MV-4-11 (cell line): ENCODE results near the gene GLIPR1.
"Not testable (repeated sequence)": the region's sequence is repeated elsewhere in the genome, so short reads cannot be mapped to it uniquely, and the experiment has no call there.

Experiments
- DNase-seq: peaks from one replicate; lab custom pipeline; 2025; lab: John Stamatoyannopoulos, UW

Gene GLIPR1

DNA sequence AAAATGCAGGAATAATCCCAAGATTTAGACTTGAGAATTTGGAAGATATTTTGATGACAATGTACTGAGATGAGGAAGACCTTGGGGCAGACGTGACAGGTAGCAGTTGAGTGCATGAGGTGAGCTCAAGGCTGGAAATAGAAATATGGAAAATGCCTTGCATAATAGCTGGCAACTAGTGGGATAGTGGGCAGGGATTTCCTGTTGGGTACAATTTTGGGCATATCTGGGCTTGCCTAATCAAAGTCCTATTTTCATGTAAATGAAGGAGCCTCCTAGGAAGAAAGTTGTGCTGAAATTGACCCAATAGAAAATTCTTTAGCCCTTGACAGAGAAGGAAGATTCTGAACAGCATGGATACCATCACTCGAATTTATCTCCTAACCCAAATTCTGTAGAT is 6.4 kb upstream of the GLIPR1 start:
- no peak for DNase-seq

- DNase-seq, result no peak
These were observed 4.5 kb upstream of the GLIPR1 start for GRCh38 chr12:75476071-75476470.

DNA sequence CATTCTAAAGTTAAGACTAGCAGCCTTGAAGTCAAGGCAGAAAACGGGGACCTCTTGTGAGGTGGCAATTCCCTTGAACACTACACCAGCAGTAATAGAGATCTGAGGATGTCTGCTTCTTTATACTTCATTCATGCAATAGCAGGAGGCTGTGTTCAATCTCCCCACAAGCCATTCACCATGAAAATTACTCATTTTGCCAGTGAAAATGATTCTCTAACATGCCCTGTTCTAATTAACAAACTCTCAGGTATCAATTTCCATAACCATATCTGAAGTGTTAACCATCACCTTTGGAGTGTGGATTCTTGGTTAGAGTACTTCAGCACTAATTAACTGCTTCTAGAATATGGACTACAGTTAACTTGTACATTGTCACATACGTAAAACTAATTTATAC is 3.4 kb upstream of the GLIPR1 start:
- no peak for DNase-seq

GRCh38 chr12:75478116-75478794 is 2.3 kb upstream of the GLIPR1 start:
- peak; percentile 95 for DNase-seq

- DNase-seq, result peak; percentile 43
These were observed 543 bp upstream of the GLIPR1 start for GRCh38 chr12:75479963-75480461.

DNA sequence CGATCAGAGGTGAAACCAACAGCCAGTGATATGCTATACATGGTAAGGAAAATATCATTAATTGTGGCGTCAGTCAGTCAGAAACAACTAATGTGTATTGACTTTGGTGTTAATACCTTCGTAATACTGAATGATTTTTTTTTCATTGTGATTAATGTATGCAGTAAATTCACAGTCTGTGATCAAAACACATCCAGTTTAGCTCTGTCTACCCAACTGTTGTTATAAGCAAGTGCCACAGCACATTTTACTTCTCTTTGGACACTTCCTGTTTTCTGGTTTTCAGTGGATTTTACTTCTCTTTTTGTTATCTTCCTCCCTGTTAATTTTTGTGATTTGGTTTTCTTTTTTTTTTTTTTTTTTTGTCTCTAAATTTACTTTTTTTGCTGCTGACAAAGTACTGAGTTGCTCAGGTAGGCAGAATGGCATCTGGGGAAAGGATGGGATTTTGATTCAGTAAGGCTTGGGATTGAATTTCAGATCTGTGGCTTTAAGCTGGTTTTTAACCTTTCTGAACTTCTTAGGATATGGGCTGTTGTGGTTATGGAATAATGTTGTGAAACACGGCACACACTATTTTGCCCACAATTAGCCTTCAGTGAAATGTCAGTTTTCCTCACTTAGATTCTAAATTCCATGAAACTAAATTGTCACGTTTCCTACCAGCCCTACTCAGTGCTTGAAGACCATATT is 604 bp downstream of the GLIPR1 start:
- peak; percentile 88 for DNase-seq

- DNase-seq, result peak; percentile 47
These were observed 1.2 kb downstream of the GLIPR1 start for GRCh38 chr12:75481774-75482173.

GRCh38 chr12:75482646-75483045 is 2.1 kb downstream of the GLIPR1 start:
- DNase-seq, result peak; percentile 10

DNA sequence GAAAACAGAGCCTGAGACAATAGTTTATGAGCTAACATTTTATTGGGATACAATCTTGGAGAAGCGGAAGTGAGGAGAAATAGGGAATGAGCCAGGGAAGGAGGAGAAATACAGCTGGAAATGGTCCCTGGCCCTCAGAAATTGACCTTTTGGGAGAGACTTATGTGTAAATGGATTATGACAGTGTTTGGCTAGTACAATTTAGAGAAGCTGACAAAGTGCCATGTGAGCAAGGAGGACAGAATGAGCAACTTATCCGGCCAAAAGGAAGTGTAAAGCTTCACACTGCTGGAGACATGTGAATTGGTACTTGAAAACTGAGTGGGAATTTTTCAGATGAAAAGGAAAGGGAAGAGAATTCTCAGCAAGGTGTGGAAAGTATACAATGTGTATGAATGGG is 2.9 kb downstream of the GLIPR1 start:
- no peak for DNase-seq

DNA sequence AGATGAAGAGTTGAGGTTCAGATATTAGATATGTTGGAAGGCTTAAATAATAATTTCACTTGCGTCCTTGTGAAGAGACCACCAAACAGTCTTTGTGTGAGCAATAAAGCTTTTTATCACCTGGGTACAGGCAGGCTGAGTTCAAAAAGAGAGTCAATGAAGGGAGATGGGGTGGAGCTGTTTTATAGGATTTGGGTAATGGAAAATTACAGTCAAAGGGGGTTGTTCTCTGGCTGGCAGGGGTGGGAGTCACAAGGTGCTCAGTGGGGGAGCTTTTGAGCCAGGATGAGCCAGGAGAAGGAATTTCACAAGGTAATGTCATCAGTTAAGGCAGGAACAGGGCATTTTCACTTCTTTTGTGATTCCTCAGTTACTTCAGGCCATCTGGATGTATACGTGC is 3.9 kb downstream of the GLIPR1 start:
- DNase-seq, result not testable (repeated sequence)

DNA sequence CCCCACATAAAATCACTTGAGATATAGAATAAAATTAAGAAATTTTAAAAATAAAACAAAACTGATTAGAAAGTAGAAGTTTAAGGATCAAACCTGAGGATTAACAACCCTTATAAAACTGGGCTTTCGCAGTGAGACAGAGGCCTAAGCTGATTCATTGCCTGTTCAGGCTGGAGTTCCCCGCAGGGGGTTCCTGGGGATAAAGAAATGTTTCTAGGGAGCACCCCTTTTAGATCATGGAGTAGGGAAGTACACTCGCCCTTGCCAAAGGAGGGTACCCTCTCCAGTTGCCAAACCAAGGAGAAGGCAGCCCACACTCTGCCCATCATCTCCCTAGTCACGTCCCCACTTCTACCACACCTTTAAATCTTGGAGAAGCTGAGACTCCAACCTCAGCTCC is 6.8 kb downstream of the GLIPR1 start:
- no peak for DNase-seq

- DNase-seq, result peak; percentile 56
These were observed 8.0 kb downstream of the GLIPR1 start for GRCh38 chr12:75488553-75488952.

- DNase-seq, result no peak
These were observed 8.6 kb downstream of the GLIPR1 start for GRCh38 chr12:75489187-75489586.

- DNase-seq, result peak; percentile 22
These were observed 9.2 kb downstream of the GLIPR1 start for GRCh38 chr12:75489613-75490210.

- DNase-seq, result no peak
These were observed 10.6 kb downstream of the GLIPR1 start for GRCh38 chr12:75491169-75491568.

DNA sequence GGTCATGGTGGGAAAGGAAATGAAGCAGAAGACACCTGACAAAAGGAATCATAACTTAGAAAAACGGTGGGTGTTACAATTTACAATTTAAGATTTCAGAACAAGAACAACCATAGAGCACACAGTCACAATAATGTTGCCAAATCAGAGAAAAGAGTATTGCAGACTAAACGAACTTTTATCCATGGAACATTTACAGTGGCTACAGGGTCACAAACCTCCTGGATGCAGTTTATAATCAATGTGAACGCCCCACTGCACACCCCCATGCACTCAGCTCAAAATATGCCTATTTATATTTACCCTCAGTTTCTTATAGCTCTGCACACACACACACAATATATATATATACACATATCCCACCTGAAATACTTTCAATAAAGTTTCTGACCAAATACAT is 22.9 kb downstream of the GLIPR1 start:
- no peak for DNase-seq

DNA sequence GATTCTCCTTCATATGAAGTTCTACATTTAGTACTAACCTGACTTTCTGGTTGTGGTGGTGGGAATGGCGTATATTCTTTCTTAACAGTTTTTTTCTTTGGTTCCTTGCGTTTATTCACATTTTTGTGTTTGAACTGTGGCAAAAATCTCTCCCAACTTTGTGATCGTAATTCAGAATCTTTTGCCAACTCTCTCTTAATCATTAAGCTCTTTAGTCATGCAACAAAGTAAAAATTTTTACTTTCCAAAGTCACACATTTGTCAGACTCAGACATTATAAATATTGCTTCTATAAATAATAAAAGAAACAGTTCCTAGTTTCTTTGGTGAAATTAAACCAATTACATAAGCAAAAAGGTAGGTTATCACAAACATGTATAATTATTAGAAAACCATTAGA is 23.3 kb downstream of the GLIPR1 start:
- DNase-seq, result no peak

DNA sequence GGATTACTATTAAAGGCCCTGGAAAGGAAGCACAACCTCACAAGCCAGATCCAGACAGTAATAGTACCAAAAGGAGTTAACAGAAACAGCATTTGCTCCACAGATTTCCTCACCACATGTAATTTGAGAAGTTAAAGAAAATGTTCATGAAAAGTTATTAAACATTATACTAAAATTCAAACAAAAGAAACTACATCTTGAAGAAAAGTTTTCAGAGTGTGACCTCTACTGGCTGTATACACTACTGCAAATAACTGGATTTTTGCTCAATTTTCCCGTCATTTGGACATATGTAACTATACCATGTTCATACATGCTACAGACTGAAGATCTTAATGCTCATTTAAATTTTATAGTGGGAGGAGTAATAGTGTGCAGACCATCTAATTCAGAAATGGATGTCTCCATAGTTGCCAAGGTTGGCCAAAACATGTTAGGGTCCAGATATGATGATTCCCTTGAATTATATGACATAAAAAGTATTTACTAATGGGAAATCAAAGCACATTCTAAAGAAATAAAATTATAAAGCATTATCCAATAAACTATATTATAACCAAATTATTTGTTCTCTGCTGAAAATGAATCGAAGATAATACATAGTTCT is 25.3 kb downstream of the GLIPR1 start:
- DNase-seq, result peak; percentile 13

GRCh38 chr12:75507086-75507485 is 26.5 kb downstream of the GLIPR1 start:
- no peak for DNase-seq

- DNase-seq, result no peak
These were observed 27.6 kb downstream of the GLIPR1 start for GRCh38 chr12:75508159-75508558.

DNA sequence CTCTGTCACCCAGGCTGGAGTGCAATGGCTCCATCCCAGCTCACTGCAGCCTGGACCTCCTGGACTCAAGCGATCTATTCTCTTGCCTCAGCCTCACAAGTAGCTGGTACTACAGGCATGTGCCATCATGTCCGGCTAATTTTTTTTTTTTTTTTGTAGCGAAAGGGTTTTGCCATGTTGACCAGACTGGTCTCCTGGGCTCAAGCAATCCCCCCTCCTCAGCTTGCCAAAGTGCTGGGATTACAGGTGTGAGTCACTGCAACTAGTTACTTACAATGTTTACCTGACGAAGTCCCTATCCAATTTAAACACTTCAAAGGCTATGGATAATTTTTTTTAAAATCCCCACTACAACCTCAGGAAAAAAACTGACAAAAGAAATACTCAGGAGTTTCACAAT is 29.1 kb downstream of the GLIPR1 start:
- no peak for DNase-seq

DNA sequence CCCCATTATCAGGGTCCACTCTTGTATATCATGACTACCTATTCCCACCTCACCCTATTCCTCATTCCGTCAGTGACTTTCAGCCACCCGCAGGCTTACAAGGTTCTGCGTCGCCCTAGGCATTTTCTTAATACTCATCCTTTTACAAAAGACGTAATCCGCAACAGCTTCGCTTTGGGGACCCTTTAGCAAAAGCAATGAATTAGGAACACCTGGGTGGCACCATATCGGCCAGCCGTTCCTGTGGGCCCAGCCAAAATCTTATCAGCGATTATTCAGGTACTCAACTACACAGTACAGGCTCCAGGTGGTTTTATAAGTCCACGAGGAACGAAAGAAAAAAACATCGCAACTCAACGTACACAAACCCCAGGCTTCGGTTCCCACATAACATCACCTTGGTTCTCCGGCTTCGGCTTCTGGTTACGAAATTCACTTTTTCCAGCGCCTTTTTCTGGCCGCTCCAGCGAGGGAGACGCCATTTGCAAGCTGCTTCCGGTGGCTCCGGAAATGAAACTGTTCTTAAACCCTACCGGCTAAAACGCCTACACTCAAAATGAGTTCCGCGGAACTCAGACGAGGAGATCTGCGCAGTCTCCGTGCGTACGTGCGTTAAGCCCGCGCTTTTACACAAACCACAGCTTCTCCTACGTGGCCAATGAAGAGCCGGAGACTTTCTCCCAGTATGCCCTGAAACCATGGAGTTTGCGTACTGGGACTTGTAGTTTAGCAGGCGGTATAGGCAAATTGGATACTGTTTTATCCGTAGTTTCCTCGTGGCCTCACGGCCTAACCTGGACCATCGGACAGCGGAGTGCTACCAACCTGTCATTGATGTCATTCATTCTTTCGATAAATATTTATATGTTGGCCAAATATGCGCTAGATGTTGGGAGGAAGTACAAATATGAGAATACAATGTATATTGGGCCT is 30.8 kb downstream of the GLIPR1 start, which contains the start of gene KRR1:
KRR1 (minus strand) TSS at position 494 of the 933 bp plus-strand sequence; CDS start at position 482, 12 bp downstream.
- DNase-seq, result peak; percentile 99
